Spleen (tissue), 7 donors: ENCODE measurements around the gene RFTN1.

ENCODE experiments used
- POLR2A ChIP-seq, 3 donors: fragments of 450-650 bp; IDR thresholded peaks; one replicate each; pipeline ENCODE4 v1.5.1; 2017; ENCODE audit warnings: antibody characterized with exemption in 3 of 3, mild to moderate bottlenecking in 1 of 3
- POLR2AphosphoS5 ChIP-seq, 3 donors: sonication (generic); formaldehyde crosslinking; IDR thresholded peaks; one replicate each; pipeline ENCODE4 v1.5.1; 2017; ENCODE audit warnings: antibody characterized with exemption in 3 of 3
- TF ChIP-seq, protein P1 (sequence below), 11 experiments: fragments of 200-600 bp in 7 of 11; fragments of 450-650 bp in 4 of 11; sonication (generic) in 4 of 11; IDR thresholded peaks in 8 of 11; conservative IDR thresholded peaks in 3 of 11; 1 replicate in 7 of 11; 2 replicates in 4 of 11; pipeline versions ENCODE4 v1.4.0 to v1.8.0; 2016 to 2021; ENCODE audit warnings: antibody characterized with exemption in 11 of 11, inconsistent platforms in 4 of 11, mild to moderate bottlenecking in 1 of 11
- donor health status: DM: no; HTN: no; CAD: no; lungs with moderate emphysema.
- donor health status: DM: no; HTN: no; CAD: no.
- donor health status: DM: no; HTN: no; CAD: no.

DNA sequence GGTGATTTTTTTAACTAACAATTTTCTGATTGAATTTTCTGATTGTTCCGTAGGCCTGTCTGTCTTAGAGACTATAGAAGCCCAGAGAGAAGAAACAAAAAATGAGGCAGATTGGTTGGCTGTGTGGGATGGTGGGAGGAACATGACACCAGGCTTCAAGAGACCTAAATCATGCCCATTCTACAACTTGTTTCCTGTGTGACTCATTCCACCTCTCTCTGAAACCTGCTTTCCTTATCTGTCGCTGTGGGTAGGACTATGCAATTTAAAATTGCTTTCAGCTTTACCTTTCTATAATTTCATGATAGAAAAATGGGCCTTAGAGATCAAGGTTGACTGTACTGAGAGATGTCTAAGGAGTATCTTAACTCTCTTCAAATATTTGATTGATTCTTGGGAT is 203.9 kb downstream of the RFTN1 start:
- TF ChIP-seq, protein P1, sequence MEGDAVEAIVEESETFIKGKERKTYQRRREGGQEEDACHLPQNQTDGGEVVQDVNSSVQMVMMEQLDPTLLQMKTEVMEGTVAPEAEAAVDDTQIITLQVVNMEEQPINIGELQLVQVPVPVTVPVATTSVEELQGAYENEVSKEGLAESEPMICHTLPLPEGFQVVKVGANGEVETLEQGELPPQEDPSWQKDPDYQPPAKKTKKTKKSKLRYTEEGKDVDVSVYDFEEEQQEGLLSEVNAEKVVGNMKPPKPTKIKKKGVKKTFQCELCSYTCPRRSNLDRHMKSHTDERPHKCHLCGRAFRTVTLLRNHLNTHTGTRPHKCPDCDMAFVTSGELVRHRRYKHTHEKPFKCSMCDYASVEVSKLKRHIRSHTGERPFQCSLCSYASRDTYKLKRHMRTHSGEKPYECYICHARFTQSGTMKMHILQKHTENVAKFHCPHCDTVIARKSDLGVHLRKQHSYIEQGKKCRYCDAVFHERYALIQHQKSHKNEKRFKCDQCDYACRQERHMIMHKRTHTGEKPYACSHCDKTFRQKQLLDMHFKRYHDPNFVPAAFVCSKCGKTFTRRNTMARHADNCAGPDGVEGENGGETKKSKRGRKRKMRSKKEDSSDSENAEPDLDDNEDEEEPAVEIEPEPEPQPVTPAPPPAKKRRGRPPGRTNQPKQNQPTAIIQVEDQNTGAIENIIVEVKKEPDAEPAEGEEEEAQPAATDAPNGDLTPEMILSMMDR (IDR thresholded peaks at IDR 0.05 in 8 of 11, conservative IDR thresholded peaks at IDR 0.05 in 3 of 11) = no peak
- no peak for TF ChIP-seq POLR2AphosphoS5 (IDR thresholded peaks at IDR 0.05)
- TF ChIP-seq POLR2A (IDR thresholded peaks at IDR 0.05) = no peak
